GM21619 (cell line): ENCODE results near the gene SH3D19.
"Not testable (repeated sequence)": the region's sequence is repeated elsewhere in the genome, so short reads cannot be mapped to it uniquely, and the experiment has no call there.

Experiments used
- ATAC-seq: cut with Tn5 transposase; IDR thresholded peaks from one replicate; pipeline ENCODE4 v1.9.1; 2021; ENCODE audit not compliant: unreplicated experiment

Gene SH3D19

GRCh38 chr4:151104621-151105020 lies 220.8 kb downstream of the SH3D19 start:
- ATAC-seq: no peak

GRCh38 chr4:151103758-151104157 lies 221.6 kb downstream of the SH3D19 start:
- ATAC-seq: no peak

GRCh38 chr4:151100531-151100930 lies 224.9 kb downstream of the SH3D19 start:
- no peak for ATAC-seq

- no peak for ATAC-seq
Observed at GRCh38 chr4:151099976-151100417, 225.4 kb downstream of the SH3D19 start.

- peak; percentile 92 for ATAC-seq
Observed at GRCh38 chr4:151099229-151099975, 226.0 kb downstream of the SH3D19 start, which contains the start of gene RPS3A. TSS of gene RPS3A (plus strand) at chr4:151099628. CDS start at chr4:151099653, 25 bp downstream.

GRCh38 chr4:151098979-151099228 lies 226.5 kb downstream of the SH3D19 start:
- ATAC-seq: no peak

- ATAC-seq: no peak
Observed at GRCh38 chr4:151097759-151098158, 227.6 kb downstream of the SH3D19 start.

- ATAC-seq: no peak
Observed at GRCh38 chr4:151095142-151095541, 230.3 kb downstream of the SH3D19 start.

- no peak for ATAC-seq
Observed at GRCh38 chr4:151094290-151094751, 231.1 kb downstream of the SH3D19 start.

- no peak for ATAC-seq
Observed at GRCh38 chr4:151093203-151093602, 232.2 kb downstream of the SH3D19 start.

GRCh38 chr4:151092488-151092887 lies 232.9 kb downstream of the SH3D19 start:
- no peak for ATAC-seq

GRCh38 chr4:151091047-151091446 lies 234.4 kb downstream of the SH3D19 start:
- ATAC-seq: no peak

- ATAC-seq: no peak
Observed at GRCh38 chr4:151087467-151087866, 237.9 kb downstream of the SH3D19 start.

GRCh38 chr4:151077978-151078377 lies 247.4 kb downstream of the SH3D19 start:
- not testable (repeated sequence) for ATAC-seq

GRCh38 chr4:151074416-151074916 lies 250.9 kb downstream of the SH3D19 start:
- no peak for ATAC-seq
